Adrenal gland (tissue), 5 donors: ENCODE data around the gene ZC3H12C.

Experiments used
- CTCF ChIP-seq, 6 experiments: fragments of 450-650 bp in 4 of 6; fragments of 200-600 bp in 2 of 6; sonication (generic) in 1 of 6; IDR thresholded peaks; 1 replicate in 5 of 6; 2 replicates in 1 of 6; pipeline versions ENCODE4 v1.5.1 to v1.8.0; 2016 to 2021; ENCODE audit warnings: antibody characterized with exemption in 6 of 6, mild to moderate bottlenecking in 2 of 6, moderate library complexity in 1 of 6
- POLR2A ChIP-seq, 2 donors: fragments of 450-650 bp; IDR thresholded peaks; one replicate each; pipeline ENCODE4 v1.6.1; 2017; ENCODE audit warnings: antibody characterized with exemption in 2 of 2, mild to moderate bottlenecking in 2 of 2, moderate library complexity in 1 of 2
- donor health status: DM: no; HTN: no; CAD: no.

- TF ChIP-seq CTCF (IDR thresholded peaks at IDR 0.05) (no peak), POLR2A (IDR thresholded peaks at IDR 0.05) (no peak)
Measured at GRCh38 chr11:110081462-110082376, 11.5 kb upstream of the ZC3H12C start.
